ENCODE results near the gene XYLT2. TPM values are rescaled to one million over a fixed set of nuclear protein-coding genes. Genes with fewer than 3 reads are reported as not detected.

The XYLT2 gene
- total and polyA plus RNA-seq, 2 donors (not counting 3 experiments of a cell fraction or from before 2014, with no cell fraction given) = 19.1 to 26.6 TPM

GRCh38 chr17:50393700-50394099, 47.8 kb downstream of the XYLT2 start:
- FAIRE-seq (peak; percentile 42), DNase-seq (ENCODE audit: low read depth, low spot score) (no peak)
- no peak overlapping the region for H3K4me3 ChIP-seq (replicated peaks in 1 of 3; ENCODE audit: insufficient read depth in 1 of 3, low read depth in 1 of 3, low read length in 3 of 3)
- ChIA-PET CTCF (interaction anchor here (1.3 kb wide), 1 partner anchor 12 kb away, joined by 4 read pairs; no protein-coding TSS in a partner anchor), POLR2A (no interaction called here)
- no peak overlapping the region for H3K27ac ChIP-seq (ENCODE audit: insufficient read depth, low read depth, low read length)
- H3K27me3 ChIP-seq (ENCODE audit: control insufficient read depth in 2 of 2, insufficient read depth in 2 of 2, low read length in 2 of 2) = no peaks in the 10 kb centered on the region
- dilution Hi-C loops (cut with MboI; ENCODE audit: extremely low pct_ligation_motif_present, low sequenced_read_pairs) (no loop called here), intact Hi-C loops (cut with micrococcal nuclease) (no loop called here)
- H3K36me3 ChIP-seq (ENCODE audit: control insufficient read depth in 2 of 2, extremely low read depth in 1 of 2, insufficient read depth in 2 of 2, low read length in 2 of 2) = peaks cover 45 to 54% of the 10 kb centered on the region in 2 experiments
- H3K79me2 ChIP-seq (ENCODE audit: control insufficient read depth, insufficient read depth, low read length) = peaks cover 64% of the 10 kb centered on the region
- H2AFZ ChIP-seq (ENCODE audit: low read depth, low read length) = no peak overlapping the region
- no peaks in the 10 kb centered on the region for H3K9me3 ChIP-seq (replicated peaks; ENCODE audit: control insufficient read depth, insufficient read depth, low read length)
- peaks cover 21% of the 10 kb centered on the region for H3K4me1 ChIP-seq (ENCODE audit: control insufficient read depth, extremely low read depth, insufficient read depth, low read length)
- H3K4me2 ChIP-seq (ENCODE audit: insufficient read depth, low read length) = no peak overlapping the region
- H4K20me1 ChIP-seq (replicated peaks; ENCODE audit: control insufficient read depth, extremely low read depth, insufficient read depth, low read length) = peaks cover 3% of the 10 kb centered on the region
- no peak overlapping the region for H3K9ac ChIP-seq (replicated peaks; ENCODE audit: extremely low read depth, insufficient read depth, low read length)
- no peaks in the 10 kb centered on the region for H3K9me1 ChIP-seq (replicated peaks; ENCODE audit: control insufficient read depth, extremely low read depth, insufficient read depth, low read length)
- TF ChIP-seq CTCF (IDR thresholded peaks at IDR 0.05; ENCODE audit: extremely low read depth in 1 of 2, insufficient read depth in 1 of 2, low read depth in 1 of 2, low read length in 2 of 2) = no peak
- no peak for TF ChIP-seq GATA2 (IDR thresholded peaks at IDR 0.05; ENCODE audit: insufficient read depth, insufficient read length, low read depth, low read length)
- TF ChIP-seq JUN (IDR thresholded peaks at IDR 0.05; ENCODE audit: borderline replicate concordance, insufficient read depth, insufficient read length, low read depth) = no peak
- TF ChIP-seq POLR2A (IDR thresholded peaks at IDR 0.05; ENCODE audit: low read depth, low read length) = no peak
- TF ChIP-seq MAX (IDR thresholded peaks at IDR 0.05; ENCODE audit: insufficient read depth, insufficient read length) = no peak
- TF ChIP-seq POLR2AphosphoS5 (IDR thresholded peaks at IDR 0.05; ENCODE audit: insufficient read depth, low read depth, low read length) = no peak
- TF ChIP-seq MYC (IDR thresholded peaks at IDR 0.05; ENCODE audit: low read depth, low read length) = no peak
- no peak for TF ChIP-seq FOS (IDR thresholded peaks at IDR 0.05; ENCODE audit: borderline replicate concordance, insufficient read depth, low read length)
- no peak for TF ChIP-seq EZH2 (IDR thresholded peaks at IDR 0.05; ENCODE audit: borderline replicate concordance, low read depth, low read length, severe bottlenecking)
- BruUV-seq (replicated peaks) = no TSS peak
